OCI-M2 (cell line): ENCODE results near the gene FUOM.

Experiments
- DNase-seq: peaks from one replicate; lab custom pipeline; 2025; ENCODE audit not compliant: unreplicated experiment; lab: John Stamatoyannopoulos, UW

Gene FUOM

DNA sequence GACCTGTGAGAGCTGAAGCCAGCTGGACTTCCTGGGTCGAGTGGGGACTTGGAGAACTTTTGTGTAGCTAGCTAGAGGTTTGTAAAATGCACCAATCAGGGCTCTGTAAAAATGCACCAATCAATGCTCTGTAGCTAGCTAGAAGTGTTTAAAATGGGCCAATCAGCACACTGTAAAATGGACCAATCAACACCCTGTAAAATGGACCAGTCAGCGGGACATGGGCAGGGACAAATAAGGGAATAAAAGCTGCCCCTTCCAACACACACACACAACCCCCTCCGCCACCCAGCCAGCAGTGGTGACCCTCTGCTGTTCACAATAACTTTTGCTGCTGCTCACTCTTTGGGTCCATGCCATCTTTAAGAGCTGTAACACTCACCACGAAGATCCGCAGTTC, 42.0 kb downstream of the FUOM start:
- DNase-seq = no peak

DNA sequence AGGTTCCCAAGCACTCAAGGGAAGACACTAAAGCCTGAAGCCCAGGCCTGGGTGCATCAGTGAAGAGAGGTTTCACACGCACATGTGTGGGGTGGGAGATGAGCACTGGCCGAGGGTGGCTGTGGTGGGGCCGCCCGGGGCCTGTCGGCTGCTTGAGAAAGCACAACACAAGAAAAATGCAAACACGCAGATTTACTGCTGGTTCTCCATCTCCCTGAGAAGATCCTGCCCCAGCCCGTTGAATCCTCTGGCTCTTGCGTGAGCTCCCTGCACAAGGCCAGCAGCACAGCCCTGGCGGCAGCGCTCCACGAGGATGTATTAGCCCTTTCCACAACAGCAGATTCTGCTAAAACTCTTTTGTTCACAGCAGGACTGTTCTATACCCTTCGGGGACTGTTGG, 42.9 kb downstream of the FUOM start:
- no peak for DNase-seq

DNA sequence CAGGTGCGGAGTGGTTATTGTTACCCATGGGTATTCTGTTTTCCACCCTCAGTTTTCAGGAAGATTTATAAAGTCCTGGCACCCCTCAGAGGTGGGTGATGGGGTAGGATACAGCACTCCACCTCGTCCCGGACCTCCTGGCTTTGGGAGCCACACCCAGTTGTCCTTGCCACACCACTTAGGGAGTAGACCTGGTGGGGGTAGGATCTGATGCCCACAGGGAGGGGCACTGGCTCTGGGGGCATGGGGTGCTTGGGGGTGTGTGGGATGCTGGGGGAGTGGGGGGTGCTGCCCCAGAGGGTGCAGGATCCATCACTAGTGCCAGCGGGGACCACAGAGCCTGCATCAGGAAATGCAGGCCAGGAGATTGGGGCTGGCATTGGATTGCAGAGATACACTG, 44.6 kb downstream of the FUOM start:
- no peak for DNase-seq

DNA sequence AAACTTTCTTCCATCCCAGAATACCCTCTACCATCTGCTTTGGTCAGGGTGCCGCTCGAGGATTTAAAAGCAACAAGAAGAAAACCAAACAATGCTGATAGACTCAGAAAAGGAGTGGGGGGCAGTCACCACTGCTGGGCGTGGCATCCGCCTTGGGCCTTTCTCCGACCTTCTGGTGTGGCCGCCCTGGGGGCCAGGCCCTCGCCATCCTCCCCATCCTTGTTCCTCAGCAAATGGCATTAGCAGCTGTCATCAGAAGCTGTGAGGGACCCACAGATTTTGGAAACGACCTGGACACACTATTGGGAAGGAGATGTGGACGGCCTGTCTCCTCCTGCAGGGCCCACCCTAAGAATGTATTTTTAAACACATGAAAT, 45.1 kb downstream of the FUOM start:
- no peak for DNase-seq

DNA sequence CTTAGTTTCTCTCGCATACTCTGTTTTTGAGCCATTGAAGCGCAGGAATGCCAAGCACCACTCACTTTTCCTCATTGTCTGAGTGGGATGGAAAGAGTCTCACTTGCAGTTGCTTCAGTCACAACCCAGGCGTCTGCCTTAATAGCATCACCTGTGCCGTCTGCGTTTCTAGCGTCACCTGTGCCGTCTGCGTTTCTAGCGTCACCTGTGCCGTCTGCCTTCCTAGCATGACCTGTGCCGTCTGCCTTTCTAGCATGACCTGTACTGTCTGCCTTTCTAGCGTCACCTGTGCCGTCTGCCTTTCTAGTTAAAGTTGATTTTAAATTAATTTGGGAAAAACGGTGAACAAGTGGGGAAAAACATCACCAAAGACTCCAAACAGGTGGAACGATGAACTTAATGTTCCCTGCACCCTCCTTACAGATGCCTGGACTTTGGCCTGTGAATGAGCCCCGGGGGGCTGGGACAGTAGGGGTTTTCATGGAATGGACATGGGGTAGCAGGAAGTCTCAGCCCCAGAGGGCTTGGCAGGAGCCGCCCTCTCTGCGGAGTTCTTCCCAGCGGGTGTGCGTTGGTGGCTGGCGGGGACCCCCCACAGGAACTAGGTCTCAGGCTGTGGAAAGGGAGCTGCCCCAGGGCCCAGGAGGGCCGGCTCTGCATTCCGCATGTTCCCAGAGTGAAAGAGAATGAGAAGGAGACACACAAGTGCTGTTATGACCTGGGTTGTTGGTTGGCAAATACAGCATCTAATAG, 45.6 kb downstream of the FUOM start:
- no peak for DNase-seq

DNA sequence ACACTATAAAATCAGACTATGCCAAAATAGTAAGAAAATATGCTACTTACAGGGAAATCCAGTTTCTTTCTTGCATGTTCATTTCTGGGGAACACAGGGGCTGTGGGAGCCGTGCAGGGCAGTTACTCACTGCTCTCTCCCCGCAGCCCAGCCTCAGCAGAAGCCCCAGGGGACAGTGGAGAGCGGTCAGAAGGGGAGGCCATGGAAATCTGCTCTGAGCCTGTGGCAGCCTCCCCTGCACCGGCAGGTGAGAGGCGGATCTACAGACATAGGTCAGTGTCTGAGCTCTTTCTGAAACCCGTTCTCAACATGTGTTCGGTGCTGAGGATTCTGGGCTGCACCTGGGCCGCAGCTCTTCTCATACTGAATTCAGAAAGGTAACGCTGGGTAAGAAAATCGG, 46.2 kb downstream of the FUOM start:
- DNase-seq = no peak

DNA sequence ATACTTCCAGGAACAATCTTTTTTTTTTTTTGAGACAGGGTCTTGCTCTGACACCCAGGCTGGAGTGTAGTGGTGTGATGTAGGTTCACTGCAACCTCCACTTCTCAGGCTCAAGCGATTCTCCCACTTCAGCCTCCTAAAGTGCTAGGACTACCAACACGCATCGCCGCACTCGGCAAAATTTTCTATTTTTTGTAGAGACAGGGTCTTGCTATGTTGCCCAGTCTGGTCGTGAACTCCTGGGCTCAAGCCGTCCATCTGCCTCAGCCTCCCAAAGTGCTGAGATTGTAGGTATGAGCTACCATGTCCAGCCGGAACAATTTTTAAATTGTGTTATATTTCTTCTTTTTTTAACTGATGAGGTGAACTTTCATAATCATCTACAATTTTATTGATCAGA, 47.0 kb downstream of the FUOM start:
- DNase-seq = no peak

DNA sequence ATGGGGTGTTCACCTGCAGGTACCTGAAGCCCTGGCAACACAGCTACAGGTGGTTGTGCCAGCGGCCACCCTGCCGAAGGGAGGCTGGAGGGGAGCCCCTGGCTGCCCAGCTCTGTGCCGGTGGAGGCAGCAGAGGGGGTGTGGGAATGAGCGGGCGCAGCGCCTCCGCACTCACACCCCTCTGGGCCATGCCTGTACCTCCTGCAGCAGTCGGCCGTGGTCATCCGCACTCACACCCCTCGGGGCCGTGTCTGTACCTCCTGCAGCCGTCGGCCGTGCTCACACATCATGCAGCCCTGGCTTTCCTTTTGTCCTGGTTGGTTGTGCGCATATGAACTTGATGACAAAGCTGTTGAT, 47.4 kb downstream of the FUOM start:
- no peak for DNase-seq

DNA sequence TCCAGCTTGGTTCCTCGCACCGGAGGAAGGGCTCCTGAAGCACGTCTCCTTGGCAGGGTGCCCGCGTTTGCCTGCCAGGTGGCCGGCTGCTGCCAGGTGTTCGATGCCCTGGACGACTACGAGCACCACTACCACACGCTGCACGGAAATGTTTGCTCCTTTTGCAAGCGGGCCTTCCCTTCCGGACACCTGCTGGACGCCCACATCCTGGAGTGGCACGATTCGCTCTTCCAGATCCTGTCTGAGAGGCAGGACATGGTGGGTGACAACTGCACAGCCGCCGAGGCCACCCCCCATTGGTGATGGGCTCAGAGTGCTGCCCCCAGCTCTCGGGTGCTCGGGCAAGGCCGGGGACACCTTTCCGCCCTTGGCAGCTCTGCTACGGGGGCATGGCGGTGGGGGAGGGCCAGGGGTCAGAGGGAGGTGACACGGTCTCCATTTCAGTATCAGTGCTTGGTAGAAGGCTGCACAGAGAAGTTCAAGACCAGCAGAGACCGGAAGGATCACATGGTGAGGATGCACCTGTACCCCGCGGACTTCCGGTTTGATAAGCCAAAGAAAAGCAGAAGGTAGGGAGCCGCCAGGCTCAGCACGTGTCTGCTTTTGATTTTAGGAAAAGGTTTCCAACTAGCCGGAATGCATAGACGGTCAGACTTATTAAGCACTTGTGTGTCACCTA, 48.0 kb downstream of the FUOM start:
- DNase-seq = no peak

DNA sequence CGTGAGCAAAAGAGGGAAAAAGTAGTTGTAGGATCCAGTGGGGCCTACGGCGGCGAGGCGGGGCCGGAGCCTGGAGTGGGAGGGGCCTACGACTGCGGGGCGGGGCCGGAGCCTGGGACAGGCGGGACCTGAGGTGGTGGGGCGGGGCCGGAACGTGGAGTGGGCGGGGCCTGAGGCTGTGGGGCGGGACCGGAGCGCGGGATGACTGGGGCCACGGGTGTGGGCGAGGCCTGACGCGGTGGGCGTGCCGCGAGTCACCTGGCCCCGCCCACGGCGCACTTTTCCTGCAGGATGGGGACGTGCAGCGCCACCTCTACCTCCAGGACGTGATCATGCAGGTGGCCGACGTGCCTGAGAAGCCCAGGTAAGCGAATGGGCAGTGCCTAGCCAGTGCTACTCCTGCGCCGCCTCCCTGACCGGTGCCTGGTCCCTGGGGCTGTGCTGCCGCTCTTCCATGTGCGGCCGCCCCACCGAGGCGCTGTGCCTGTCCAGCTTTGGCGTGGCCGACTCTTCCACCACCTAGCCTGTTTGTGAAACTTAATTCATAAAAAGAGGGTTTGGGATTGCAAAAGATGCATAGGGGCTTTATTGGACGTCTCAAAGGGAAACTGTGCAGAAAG, 48.6 kb downstream of the FUOM start:
- DNase-seq = no peak

DNA sequence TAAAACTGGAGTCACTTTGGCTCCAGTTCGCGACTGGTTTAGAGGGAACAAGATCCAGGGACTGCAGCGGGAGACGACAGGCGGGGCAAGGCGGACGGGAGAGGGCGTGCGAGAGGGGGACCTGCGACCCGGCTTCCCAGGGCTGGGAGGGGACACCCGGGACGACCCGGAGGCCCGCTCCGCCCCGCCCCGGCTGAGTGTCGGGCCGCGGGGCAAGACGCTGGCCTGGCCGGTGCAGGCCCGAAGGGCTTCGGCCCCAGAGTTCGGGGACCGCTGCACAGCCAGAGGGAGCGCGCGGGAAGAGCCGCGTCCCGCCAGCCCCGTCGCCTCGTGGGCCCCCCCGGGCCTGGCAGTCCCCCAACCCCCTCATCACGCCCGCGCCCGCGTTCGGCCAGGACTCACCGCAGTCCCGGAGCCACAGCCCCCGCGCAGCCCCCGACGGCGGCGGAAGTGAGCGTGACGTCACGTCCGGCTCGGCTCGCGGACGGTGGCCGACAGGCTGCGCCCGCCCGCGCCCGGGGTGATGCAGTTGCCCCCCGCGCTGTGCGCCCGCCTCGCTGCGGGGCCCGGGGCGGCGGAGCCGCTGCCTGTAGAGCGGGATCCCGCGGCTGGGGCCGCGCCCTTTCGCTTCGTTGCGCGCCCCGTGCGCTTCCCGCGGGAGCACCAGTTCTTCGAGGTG, 49.3 kb downstream of the FUOM start, which contains the start of the genes TUBGCP2 and ZNF511:
Gene TUBGCP2 (minus strand): TSS at position 452 of the 679 bp plus-strand sequence. CDS start 5,931 bp downstream, outside the sequence.
Gene ZNF511 (plus strand): TSS at position 494 of the 679 bp plus-strand sequence. CDS start 30 bp downstream, at position 524.
- no peak for DNase-seq

DNA sequence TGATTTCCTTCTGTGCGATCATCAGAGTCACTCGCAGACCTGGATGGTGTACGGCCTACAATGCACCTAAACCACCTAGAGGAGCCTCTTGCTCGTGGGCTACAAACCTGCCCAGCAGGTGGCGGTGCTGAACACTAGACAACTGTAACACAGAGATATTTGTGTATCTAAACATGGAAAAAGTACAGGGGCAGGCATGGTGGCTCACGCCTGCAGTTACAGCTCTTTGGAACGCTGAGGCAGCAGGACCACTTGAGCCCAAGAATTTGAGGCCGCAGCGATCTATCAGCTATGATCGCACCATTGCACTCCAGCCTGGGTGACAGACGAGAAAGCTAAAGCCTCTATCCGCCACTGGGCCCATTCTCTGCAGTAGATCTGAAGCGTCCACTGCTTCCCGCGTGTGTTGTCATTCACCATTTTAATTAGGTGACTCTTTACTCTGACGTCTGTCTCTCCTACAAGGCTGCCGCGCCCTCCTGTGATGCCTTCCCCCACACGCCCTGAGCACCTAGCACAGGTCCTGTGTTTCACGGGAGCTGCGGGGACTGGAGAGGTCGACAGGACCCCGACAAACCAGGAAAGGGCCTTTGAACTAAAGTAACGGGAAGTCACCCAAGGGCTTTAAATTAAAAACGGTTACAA, 49.9 kb downstream of the FUOM start:
- no peak for DNase-seq

DNA sequence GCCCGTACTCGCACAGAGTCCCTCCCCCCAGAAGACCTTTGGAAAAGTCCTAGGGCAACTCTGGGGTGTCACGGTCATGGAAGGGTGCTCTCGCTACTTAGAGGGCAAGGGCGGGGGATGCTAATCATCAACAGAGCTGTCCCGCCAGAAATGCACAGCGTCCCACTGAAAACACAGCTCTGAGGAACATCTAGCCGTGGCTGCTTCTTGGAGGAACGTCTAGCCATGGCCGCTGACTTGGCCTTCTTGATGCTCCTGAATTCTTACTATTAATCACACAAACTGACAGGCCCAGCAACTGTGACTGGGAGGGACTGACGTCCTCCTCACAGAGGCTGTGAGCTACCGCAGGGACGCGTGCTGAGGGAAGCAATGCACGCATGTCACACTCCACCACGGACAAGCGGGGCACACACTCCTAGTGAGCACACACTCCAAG, 50.9 kb downstream of the FUOM start:
- DNase-seq = no peak

DNA sequence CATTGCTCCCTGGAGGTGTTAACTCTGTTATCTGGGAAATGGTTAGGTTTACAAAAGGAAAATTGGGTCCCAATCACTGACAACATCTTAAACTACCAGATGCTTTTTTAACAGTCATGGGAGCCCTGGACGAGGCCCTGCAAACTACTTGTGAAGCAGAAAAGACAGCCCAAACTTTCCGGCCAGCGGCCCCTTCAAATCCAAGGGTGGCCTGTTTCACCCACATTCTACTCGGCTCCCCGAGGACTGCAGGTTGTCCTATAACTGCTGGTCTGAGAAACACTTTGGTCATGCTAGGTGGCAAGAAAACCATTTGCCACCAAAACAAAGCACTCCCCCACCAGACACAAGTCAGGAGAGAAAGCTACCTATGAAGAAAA, 51.7 kb downstream of the FUOM start:
- no peak for DNase-seq
